IPS-18c (cell line): Measurements from ENCODE around the gene UCKL1.

Source experiments
- H3K4me3 ChIP-seq: 2 replicates; pipeline ENCODE4 v1.7.0; 2013; ENCODE audit warnings: low read depth, mild to moderate bottlenecking, low read length, moderate library complexity; ENCODE audit not compliant: insufficient read depth
- H3K9me3 ChIP-seq: one replicate; pipeline ENCODE4 v1.6.1; 2013; ENCODE audit warnings: mild to moderate bottlenecking, low read length, moderate library complexity; ENCODE audit not compliant: control insufficient read depth, insufficient read depth

Gene UCKL1

GRCh38 chr20:63891061-63892002 lies 64.9 kb downstream of the UCKL1 start:
- no peaks in the 10 kb centered on the region for H3K9me3 ChIP-seq
- no peak overlapping the region for H3K4me3 ChIP-seq

DNA sequence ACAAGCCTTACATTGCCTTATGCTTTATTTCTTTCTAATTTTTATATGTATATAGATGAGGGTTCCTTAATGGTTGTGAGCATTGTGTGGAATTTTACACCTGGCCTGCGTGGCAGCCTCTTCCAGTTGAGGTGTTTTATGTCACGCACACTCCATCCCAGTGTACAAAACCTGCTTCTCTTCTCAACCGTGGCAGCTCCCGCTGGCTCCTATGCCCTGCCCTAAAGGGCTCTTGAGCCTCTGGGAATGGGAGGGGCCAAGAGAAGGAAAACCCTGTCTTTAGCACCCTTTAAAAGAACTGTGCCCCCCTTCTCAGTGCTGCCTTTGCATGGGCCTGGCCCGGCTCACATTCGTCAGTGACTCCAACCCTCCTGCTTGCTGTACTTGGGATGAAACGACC lies 65.6 kb downstream of the UCKL1 start:
- H3K4me3 ChIP-seq, result no peak overlapping the region

GRCh38 chr20:63890201-63890576 lies 66.0 kb downstream of the UCKL1 start:
- Histone ChIP-seq H3K4me3 (no peak overlapping the region), H3K9me3 (no peaks in the 10 kb centered on the region)

More for the DNA sequence above, 65.6 kb downstream of the UCKL1 start:
- no peaks in the 10 kb centered on the region for H3K9me3 ChIP-seq
